Measurements from ENCODE around the gene CRIM1.

Gene CRIM1

DNA sequence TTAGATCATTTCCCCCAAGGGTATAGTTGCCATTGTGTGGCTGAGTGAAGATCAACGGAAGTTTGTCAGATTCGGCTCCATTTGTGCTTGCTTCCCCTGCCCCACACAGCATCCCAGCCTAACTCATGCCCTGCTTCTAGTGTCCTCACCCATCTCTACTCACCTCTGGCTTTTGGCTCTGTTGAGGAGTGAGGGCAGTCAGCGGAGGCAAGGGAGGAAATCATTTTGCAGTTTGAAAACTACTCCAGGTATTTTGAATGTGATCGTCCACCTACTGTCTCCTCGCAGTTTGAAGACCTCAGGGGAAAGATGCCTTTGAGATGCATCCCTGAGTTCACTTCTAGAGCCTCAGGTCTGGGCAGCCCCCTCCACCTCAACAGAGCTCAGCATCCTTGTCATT is 126.1 kb downstream of the CRIM1 start:
- peaks cover 7 to 26% of the 10 kb centered on the region in 2 donors for H3K4me1 Mint-ChIP-seq
- peaks cover 14 to 43% of the 10 kb centered on the region in 2 donors for H3K36me3 Mint-ChIP-seq
- ATAC-seq (replicated peaks) (no peak), DNase-seq (no peak)
- H3K9me3 Mint-ChIP-seq = peaks cover 3 to 5% of the 10 kb centered on the region in 2 donors
- H3K4me3 Mint-ChIP-seq = no peak overlapping the region
- no peak overlapping the region for H3K27ac Mint-ChIP-seq
- no peaks in the 10 kb centered on the region for H3K27me3 Mint-ChIP-seq

- Mint-ChIP-seq H3K27me3 (no peaks in the 10 kb centered on the region), H3K9me3 (peaks cover under 1 to 1% of the 10 kb centered on the region in 2 donors), H3K4me1 (peaks cover 1 to 17% of the 10 kb centered on the region in 2 donors), H3K36me3 (peaks cover 4 to 34% of the 10 kb centered on the region in 2 donors), H3K4me3 (no peak overlapping the region), H3K27ac (no peak overlapping the region)
- DNase-seq (no peak), ATAC-seq (replicated peaks) (no peak)
Observed at GRCh38 chr2:36482576-36483214, 127.1 kb downstream of the CRIM1 start.

DNA sequence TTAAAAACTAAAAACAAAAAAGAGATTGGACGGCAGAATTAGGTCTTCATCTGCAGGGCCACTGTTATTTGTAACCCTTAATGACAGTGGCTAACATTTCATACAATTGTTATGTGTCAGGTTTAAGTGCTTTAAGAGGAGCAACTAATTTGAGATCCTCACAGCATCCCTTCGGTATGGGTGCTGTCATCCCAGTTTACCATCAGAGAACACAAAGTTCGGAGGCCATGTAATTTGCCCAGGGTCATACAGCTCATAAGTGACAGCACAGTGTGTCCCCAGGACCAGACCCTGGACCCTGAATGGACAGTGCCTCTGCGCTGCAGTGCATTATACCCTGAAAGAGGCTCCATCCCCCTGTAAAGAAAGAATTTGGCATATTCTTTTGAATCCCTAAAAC is 127.7 kb downstream of the CRIM1 start:
- Mint-ChIP-seq H3K4me1 (peaks cover 0 to 13% of the 10 kb centered on the region in 2 donors), H3K9me3 (peaks cover 0 to 1% of the 10 kb centered on the region in 2 donors), H3K36me3 (peaks cover 2 to 30% of the 10 kb centered on the region in 2 donors), H3K27ac (no peak overlapping the region), H3K4me3 (no peak overlapping the region), H3K27me3 (no peaks in the 10 kb centered on the region)
- DNase-seq (no peak), ATAC-seq (replicated peaks) (no peak)

- Mint-ChIP-seq H3K27ac (no peak overlapping the region), H3K9me3 (peaks cover 0 to 1% of the 10 kb centered on the region in 2 donors), H3K36me3 (peaks cover 2 to 20% of the 10 kb centered on the region in 2 donors), H3K4me3 (no peak overlapping the region), H3K4me1 (peaks cover 0 to 2% of the 10 kb centered on the region in 2 donors), H3K27me3 (no peaks in the 10 kb centered on the region)
- ATAC-seq (replicated peaks) (no peak), DNase-seq (no peak)
Observed at GRCh38 chr2:36484454-36484853, 128.9 kb downstream of the CRIM1 start.

- Mint-ChIP-seq H3K4me3 (no peak overlapping the region), H3K27ac (no peak overlapping the region), H3K9me3 (no peaks in the 10 kb centered on the region), H3K36me3 (peaks cover 1 to 15% of the 10 kb centered on the region in 2 donors), H3K27me3 (no peaks in the 10 kb centered on the region), H3K4me1 (no peaks in the 10 kb centered on the region)
- DNase-seq (no peak), ATAC-seq (replicated peaks) (no peak)
Observed at GRCh38 chr2:36485521-36485920, 129.9 kb downstream of the CRIM1 start.

- H3K4me1 Mint-ChIP-seq = no peaks in the 10 kb centered on the region
- H3K4me3 Mint-ChIP-seq = no peak overlapping the region
- DNase-seq = no peak
- H3K36me3 Mint-ChIP-seq = peaks cover 1 to 14% of the 10 kb centered on the region in 2 donors
- no peak overlapping the region for H3K27ac Mint-ChIP-seq
- H3K9me3 Mint-ChIP-seq = no peaks in the 10 kb centered on the region
- H3K27me3 Mint-ChIP-seq = no peaks in the 10 kb centered on the region
- no peak for ATAC-seq (replicated peaks)
Observed at GRCh38 chr2:36486521-36487044, 131.0 kb downstream of the CRIM1 start.

DNA sequence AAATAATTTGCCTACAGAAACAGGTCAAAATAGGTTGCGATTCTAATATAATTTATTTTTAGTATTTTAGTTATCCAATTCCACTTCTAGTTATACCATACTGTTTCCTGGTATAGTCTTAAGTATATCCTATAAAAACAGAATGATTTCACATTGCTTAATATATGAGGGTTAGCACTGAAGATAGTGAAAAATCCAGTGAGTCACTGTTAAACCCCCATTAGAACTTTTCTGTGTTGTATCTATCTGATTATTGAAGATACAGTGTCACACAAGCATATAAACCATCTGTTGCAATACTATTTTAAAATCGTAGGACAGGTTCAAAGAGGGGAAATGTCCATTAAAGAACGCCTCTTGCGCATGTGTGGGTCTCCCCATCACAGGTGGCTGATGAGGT is 132.4 kb downstream of the CRIM1 start:
- no peaks in the 10 kb centered on the region for H3K9me3 Mint-ChIP-seq
- DNase-seq (no peak), ATAC-seq (replicated peaks) (no peak)
- peaks cover 1 to 11% of the 10 kb centered on the region in 2 donors for H3K36me3 Mint-ChIP-seq
- H3K27me3 Mint-ChIP-seq = no peaks in the 10 kb centered on the region
- H3K4me1 Mint-ChIP-seq = peaks cover 4 to 6% of the 10 kb centered on the region in 2 donors
- H3K27ac Mint-ChIP-seq = no peak overlapping the region
- no peak overlapping the region for H3K4me3 Mint-ChIP-seq

DNA sequence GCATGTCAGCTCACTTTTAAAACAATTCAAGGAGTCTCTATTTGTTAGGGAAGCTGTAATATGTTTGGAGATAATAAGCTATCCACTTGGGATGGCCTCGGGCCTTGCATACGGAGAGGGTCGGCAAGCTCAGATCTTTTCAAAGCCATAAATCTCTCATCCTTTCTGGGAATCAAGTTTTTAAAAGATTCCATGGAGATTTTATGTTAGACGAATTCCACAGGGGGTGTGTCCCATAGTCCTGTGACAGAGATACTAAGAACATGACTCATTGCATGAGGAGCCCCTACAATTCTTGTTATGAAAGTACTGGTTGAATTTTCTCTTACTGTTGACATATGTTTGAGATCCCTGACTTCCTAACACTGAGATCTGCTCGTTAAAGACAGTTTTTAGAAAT is 133.7 kb downstream of the CRIM1 start:
- no peak overlapping the region for H3K27ac Mint-ChIP-seq
- no peak overlapping the region for H3K4me3 Mint-ChIP-seq
- ATAC-seq (replicated peaks) (no peak), DNase-seq (no peak)
- H3K27me3 Mint-ChIP-seq = no peaks in the 10 kb centered on the region
- H3K4me1 Mint-ChIP-seq = peaks cover 4 to 6% of the 10 kb centered on the region in 2 donors
- H3K9me3 Mint-ChIP-seq = no peaks in the 10 kb centered on the region
- H3K36me3 Mint-ChIP-seq = peaks cover 1 to 5% of the 10 kb centered on the region in 2 donors

DNA sequence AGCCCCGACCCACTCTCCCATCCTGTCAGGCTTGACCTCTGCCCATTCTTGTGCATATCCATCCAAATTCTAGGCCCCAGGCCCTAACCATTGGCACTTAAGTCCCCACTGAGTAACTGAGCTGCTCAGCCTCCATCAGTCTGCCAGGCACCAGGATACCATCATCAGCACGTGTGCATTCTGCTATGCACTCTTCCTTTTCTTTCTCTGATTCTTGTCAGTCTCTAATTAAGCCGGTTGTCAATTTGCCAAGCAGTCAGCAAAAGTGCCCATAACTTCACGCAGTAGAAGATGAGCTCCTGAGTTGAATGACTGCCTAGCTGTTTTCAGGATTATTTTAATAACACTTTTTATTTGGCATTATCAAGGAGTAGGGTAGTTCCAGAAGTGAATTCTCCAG is 135.2 kb downstream of the CRIM1 start:
- H3K36me3 Mint-ChIP-seq = peaks cover 1 to 3% of the 10 kb centered on the region in 2 donors

DNA sequence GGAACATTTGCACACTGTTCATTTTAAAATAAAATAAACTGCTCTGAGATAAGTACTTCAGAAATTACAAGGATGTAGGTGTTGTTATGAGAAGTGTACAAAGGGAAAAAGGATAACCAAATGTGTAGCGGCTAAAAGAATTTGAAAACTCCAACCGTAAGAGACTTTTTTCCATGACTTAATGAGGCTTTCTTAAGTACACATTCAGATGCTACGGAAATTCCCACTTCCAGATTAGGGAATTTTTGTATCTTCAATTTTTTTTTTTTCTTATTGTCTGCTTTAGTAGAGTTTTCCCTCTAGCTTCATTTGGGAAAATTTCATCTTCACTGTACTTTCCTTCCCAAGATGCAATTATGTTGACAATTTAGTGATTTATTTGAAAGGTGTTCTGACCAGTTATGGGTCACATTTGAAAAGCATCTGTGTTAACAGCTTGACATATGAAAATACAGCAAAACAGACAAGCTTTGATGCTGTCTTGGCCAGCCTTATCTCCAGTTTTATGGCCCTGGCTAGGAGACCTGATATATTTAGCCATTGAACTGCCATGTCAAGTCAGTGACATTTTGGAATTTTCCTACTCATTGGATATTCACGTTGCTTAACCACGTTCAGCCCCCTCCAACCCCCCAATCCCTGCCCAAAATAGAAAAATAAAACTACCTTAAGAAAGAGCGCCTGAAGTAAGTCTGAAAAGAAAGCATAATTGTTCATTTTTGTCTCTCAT is 136.8 kb downstream of the CRIM1 start:
- H3K4me3 Mint-ChIP-seq = no peak overlapping the region
- DNase-seq (no peak), ATAC-seq (replicated peaks) (no peak)
- no peaks in the 10 kb centered on the region for H3K9me3 Mint-ChIP-seq
- H3K36me3 Mint-ChIP-seq = peaks cover 1 to 3% of the 10 kb centered on the region in 2 donors
- H3K27me3 Mint-ChIP-seq = no peaks in the 10 kb centered on the region
- no peak overlapping the region for H3K27ac Mint-ChIP-seq
- peaks cover 4 to 6% of the 10 kb centered on the region in 2 donors for H3K4me1 Mint-ChIP-seq

More for the DNA sequence above, 135.2 kb downstream of the CRIM1 start:
- H3K27ac Mint-ChIP-seq = no peak overlapping the region
- ATAC-seq (replicated peaks) (no peak), DNase-seq (no peak)
- no peaks in the 10 kb centered on the region for H3K27me3 Mint-ChIP-seq
- H3K4me3 Mint-ChIP-seq = no peak overlapping the region
- H3K4me1 Mint-ChIP-seq = peaks cover 4 to 6% of the 10 kb centered on the region in 2 donors
- no peaks in the 10 kb centered on the region for H3K9me3 Mint-ChIP-seq

DNA sequence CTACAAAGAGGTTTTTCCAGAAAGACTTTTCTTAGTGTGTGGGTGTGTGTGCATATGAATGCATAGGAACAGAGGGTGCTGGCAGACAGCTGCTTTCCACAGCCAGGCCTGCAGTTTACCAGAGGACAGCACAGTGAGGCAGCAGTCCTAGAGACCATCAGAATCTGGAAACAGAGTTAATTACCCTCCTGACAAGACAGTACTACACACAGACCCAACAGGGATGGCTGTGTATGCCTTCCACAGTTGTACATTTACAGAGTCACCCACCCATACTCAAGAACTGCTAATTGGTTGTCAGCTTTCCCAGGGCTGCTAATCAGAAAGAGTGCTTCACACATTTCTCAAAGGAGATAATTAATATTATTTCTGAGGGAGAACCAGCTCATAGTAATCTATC is 137.7 kb downstream of the CRIM1 start:
- Mint-ChIP-seq H3K27ac (no peak overlapping the region), H3K9me3 (no peaks in the 10 kb centered on the region), H3K27me3 (no peaks in the 10 kb centered on the region), H3K4me3 (no peak overlapping the region), H3K36me3 (peaks cover 1 to 3% of the 10 kb centered on the region in 2 donors), H3K4me1 (peaks cover 4 to 6% of the 10 kb centered on the region in 2 donors)
- DNase-seq = no peak
- ATAC-seq (replicated peaks) = no peak

- Mint-ChIP-seq H3K27me3 (no peaks in the 10 kb centered on the region), H3K4me1 (peaks cover under 1 to 2% of the 10 kb centered on the region in 2 donors), H3K36me3 (peaks cover 2 to 9% of the 10 kb centered on the region in 2 donors), H3K4me3 (no peak overlapping the region), H3K9me3 (no peaks in the 10 kb centered on the region), H3K27ac (no peak overlapping the region)
- ATAC-seq (replicated peaks) = no peak
- no peak for DNase-seq
Observed at GRCh38 chr2:36497570-36498163, 142.1 kb downstream of the CRIM1 start.

DNA sequence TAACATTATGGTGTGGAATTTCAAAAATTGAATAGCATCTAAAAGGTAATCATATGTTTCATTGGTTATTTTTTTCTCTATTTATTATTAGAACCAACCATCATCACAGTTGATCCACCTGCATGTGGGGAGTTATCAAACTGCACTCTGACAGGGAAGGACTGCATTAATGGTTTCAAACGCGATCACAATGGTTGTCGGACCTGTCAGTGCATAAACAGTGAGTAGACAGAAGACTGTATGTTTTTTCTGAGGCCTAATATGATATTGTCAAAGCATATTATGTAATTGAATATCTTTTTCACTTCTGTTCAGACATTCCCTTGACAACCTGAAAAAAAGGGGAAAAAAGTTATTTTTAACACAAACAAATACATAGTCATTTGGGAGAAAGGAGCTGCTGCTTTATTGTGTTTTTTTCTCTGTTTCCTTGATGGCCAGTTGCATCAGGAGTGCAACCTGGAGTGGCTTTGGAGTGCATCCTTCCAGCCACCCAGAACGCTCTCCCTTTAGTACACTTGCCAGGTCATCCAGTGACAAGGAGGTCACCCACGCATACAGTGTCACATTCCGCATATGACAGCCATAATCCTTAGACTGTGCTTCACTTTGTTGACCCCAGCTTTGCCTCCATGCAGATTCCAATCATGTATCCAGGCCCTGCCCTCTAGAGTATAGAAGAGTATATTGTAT is 143.7 kb downstream of the CRIM1 start:
- no peaks in the 10 kb centered on the region for H3K4me1 Mint-ChIP-seq
- ATAC-seq (replicated peaks) (no peak), DNase-seq (no peak)
- no peaks in the 10 kb centered on the region for H3K9me3 Mint-ChIP-seq
- no peaks in the 10 kb centered on the region for H3K27me3 Mint-ChIP-seq
- H3K4me3 Mint-ChIP-seq = no peak overlapping the region
- H3K36me3 Mint-ChIP-seq = peaks cover 2 to 12% of the 10 kb centered on the region in 2 donors
- H3K27ac Mint-ChIP-seq = no peak overlapping the region

DNA sequence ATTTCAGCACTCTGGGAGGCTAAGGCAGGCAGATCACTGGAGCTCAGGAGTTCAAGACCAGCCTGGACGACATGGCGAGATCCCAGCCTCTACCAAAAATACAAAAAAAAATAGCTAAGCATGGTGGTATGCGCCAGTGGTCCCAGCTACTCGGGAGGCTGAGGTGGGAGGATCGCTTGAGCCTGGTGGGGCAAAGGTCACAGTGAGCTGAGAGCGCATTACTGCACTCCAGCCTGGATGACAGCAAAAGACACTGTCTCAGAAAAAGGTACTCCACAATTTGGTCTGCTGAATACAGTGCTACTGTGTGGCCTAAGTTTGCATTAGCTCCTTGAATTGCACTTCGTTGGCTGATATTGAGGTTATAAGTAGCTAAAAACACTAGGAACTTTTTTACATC is 144.5 kb downstream of the CRIM1 start:
- Mint-ChIP-seq H3K4me1 (no peaks in the 10 kb centered on the region), H3K27ac (no peak overlapping the region)
- no peak for ATAC-seq (replicated peaks)

More for the DNA sequence above, 144.5 kb downstream of the CRIM1 start:
- H3K4me3 Mint-ChIP-seq = no peak overlapping the region
- no peaks in the 10 kb centered on the region for H3K9me3 Mint-ChIP-seq
- DNase-seq = no peak
- H3K27me3 Mint-ChIP-seq = no peaks in the 10 kb centered on the region
- peaks cover 2 to 12% of the 10 kb centered on the region in 2 donors for H3K36me3 Mint-ChIP-seq

Measured in stimulated activated naive B cell treated with anti-CD40 and anti-IgM and Interleukin-4, amounts not matched to agents 10 μg/mL and 1 μg/mL and 100 μg/mL, for 72 hours (primary cell).